Common myeloid progenitor, CD34-positive (primary cell): ENCODE measurements around the gene GGTLC3.
"Not testable (repeated sequence)": the region's sequence is repeated elsewhere in the genome, so short reads cannot be mapped to it uniquely, and the experiment has no call there.

Source experiments
- CTCF ChIA-PET: fragments of 350-600 bp; sonication (Branson Sonifier 250); formaldehyde crosslinking; loops from one replicate; lab custom pipeline; 2021; ENCODE audit warnings: antibody characterized with exemption; lab: Charles Lee
- POLR2A ChIA-PET: fragments of 350-600 bp; sonication (Branson Sonifier 250); formaldehyde crosslinking; loops from one replicate; lab custom pipeline; 2021; ENCODE audit warnings: antibody characterized with exemption; lab: Charles Lee
- DNase-seq, 3 donors: peaks; one replicate each; pipeline versions ENCODE4 v3.0.0 to v3.0.0-alpha.2; 2013
- H3K27ac ChIP-seq, 2 experiments: 1 replicate in 1 of 2; 2 replicates in 1 of 2; pipeline ENCODE4 v1.7.0; 2013; ENCODE audit warnings: inconsistent platforms in 2 of 2, low read length in 2 of 2, mild to moderate bottlenecking in 2 of 2, low read depth in 1 of 2, moderate library complexity in 1 of 2; ENCODE audit not compliant: severe bottlenecking in 2 of 2, insufficient read depth in 1 of 2, poor library complexity in 1 of 2
- H3K27me3 ChIP-seq, 5 experiments: replicated peaks in 2 of 5; 1 replicate in 3 of 5; 2 replicates in 2 of 5; pipeline versions ENCODE4 v1.6.1 to v1.7.0; 2013; ENCODE audit warnings: low read length in 4 of 5, mild to moderate bottlenecking in 2 of 5, moderate library complexity in 2 of 5, inconsistent platforms in 1 of 5; ENCODE audit not compliant: insufficient read depth in 5 of 5, control insufficient read depth in 4 of 5
- H3K36me3 ChIP-seq, 4 experiments: 1 replicate in 2 of 4; 2 replicates in 2 of 4; pipeline versions ENCODE4 v1.6.1 to v1.7.0; 2013; ENCODE audit warnings: low read length in 3 of 4, control low read depth in 1 of 4, mild to moderate bottlenecking in 1 of 4; ENCODE audit not compliant: control insufficient read depth in 4 of 4, insufficient read depth in 4 of 4
- H3K4me1 ChIP-seq, 4 experiments: 1 replicate in 3 of 4; 2 replicates in 1 of 4; pipeline versions ENCODE4 v1.6.1 to v1.7.1; 2013; ENCODE audit warnings: low read length in 3 of 4, mild to moderate bottlenecking in 3 of 4, control low read depth in 1 of 4, inconsistent platforms in 1 of 4, moderate library complexity in 1 of 4; ENCODE audit not compliant: control insufficient read depth in 4 of 4, insufficient read depth in 4 of 4; ENCODE audit errors: control extremely low read depth in 1 of 4
- H3K4me3 ChIP-seq, 7 experiments: 1 replicate in 4 of 7; 2 replicates in 3 of 7; pipeline versions ENCODE4 v1.5.1 to v1.7.0; 2013; ENCODE audit warnings: mild to moderate bottlenecking in 7 of 7, low read length in 6 of 7, moderate library complexity in 6 of 7, inconsistent platforms in 2 of 7, low read depth in 2 of 7, control low read depth in 1 of 7; ENCODE audit not compliant: insufficient read depth in 4 of 7, control insufficient read depth in 1 of 7; ENCODE audit errors: extremely low read depth in 1 of 7
- H3K9me3 ChIP-seq, 5 experiments: 1 replicate in 4 of 5; 2 replicates in 1 of 5; pipeline versions ENCODE4 v1.6.1 to v1.7.1; 2013; ENCODE audit warnings: low read length in 4 of 5, mild to moderate bottlenecking in 2 of 5, inconsistent platforms in 1 of 5, low read depth in 1 of 5, moderate library complexity in 1 of 5; ENCODE audit not compliant: control insufficient read depth in 4 of 5, insufficient read depth in 2 of 5; ENCODE audit errors: control extremely low read depth in 1 of 5
- WGBS: methylation state at CpG from one replicate; pipeline ENCODE4 v1.1.5; 2013; ENCODE audit not compliant: insufficient coverage; 5-methylcytosine and 5-hydroxymethylcytosine counted together

Gene GGTLC3

GRCh38 chr22:18551046-18551445 is 33.1 kb upstream of the GGTLC3 start:
- POLR2A ChIA-PET, H3K27me3 ChIP-seq, H3K4me3 ChIP-seq, DNase-seq, H3K36me3 ChIP-seq, H3K27ac ChIP-seq, CTCF ChIA-PET, H3K9me3 ChIP-seq, H3K4me1 ChIP-seq: not testable (repeated sequence)
- no CpG with 5 or more reads among the region's 7 CpGs for WGBS

DNA sequence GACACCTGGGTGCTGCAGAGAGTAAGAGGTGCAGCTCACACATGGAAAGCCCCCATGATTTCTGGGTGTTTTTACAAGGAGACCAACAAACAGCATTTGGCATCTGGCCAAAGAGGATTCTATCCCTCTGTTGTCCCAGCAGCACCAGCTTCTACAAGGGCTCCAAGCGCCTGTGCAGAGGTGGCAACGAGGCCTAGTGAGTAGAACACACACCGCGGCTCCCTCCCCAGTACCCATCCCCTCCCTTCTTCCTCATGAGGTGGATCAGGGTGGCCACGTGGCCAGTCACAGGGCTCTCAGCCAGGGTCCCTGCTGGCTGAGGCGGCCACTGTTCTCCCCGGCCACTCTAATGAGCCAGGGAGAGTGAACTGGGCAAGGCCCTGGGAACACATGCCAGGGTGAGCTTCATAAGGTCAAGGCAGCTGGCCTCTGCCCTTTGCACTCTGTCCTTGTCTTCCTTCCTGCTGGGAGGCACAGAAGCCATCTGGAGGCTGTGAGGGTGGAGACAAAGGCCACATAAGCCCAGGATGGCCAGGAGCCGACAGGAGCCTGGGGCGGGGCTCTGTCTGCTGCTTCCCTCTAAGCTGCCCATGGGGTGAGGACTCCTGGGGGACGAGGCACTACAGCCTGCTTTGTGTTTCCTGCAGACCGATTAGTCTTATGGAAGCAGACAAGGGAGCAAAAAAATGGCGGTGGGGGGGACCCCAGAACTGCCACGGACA is 31.7 kb upstream of the GGTLC3 start:
- no CpG with 5 or more reads among the region's 13 CpGs for WGBS
- H3K27ac ChIP-seq, H3K36me3 ChIP-seq, H3K27me3 ChIP-seq, H3K4me1 ChIP-seq, H3K4me3 ChIP-seq, H3K9me3 ChIP-seq, POLR2A ChIA-PET, CTCF ChIA-PET, DNase-seq: not testable (repeated sequence)

GRCh38 chr22:18544615-18545014 is 26.7 kb upstream of the GGTLC3 start:
- H3K36me3 ChIP-seq, H3K27ac ChIP-seq, H3K9me3 ChIP-seq, H3K4me1 ChIP-seq, DNase-seq, CTCF ChIA-PET, H3K4me3 ChIP-seq, POLR2A ChIA-PET, H3K27me3 ChIP-seq: not testable (repeated sequence)
- no CpG with 5 or more reads among the region's 13 CpGs for WGBS

- CTCF ChIA-PET, DNase-seq: not testable (repeated sequence)
Measured at GRCh38 chr22:18543400-18543799, 25.4 kb upstream of the GGTLC3 start.

DNA sequence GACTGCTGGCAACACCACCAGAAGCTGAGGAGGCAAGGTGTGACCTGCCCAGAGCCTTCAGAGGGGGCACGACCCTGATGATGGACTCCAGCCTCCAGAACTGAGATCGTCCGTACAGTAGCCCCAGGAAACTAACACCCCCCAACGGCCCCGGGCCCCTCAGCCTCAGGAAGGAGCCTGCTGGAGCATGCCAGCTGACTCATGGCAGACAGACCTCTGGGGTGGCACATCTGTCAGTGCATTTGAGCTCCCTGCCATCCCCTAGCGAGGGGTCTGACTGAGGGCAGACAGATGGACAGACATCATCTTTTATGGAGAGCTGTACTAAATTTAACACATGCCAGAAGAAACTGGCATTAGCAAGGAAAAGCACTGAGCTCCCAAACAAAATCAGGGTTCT is 22.0 kb upstream of the GGTLC3 start:
- DNase-seq, result not testable (repeated sequence)

More at GRCh38 chr22:18543400-18543799, 25.4 kb upstream of the GGTLC3 start:
- H3K9me3 ChIP-seq, H3K36me3 ChIP-seq, H3K4me1 ChIP-seq, H3K27me3 ChIP-seq, H3K27ac ChIP-seq, H3K4me3 ChIP-seq, POLR2A ChIA-PET: not testable (repeated sequence)
- no CpG with 5 or more reads among the region's 11 CpGs for WGBS

DNA sequence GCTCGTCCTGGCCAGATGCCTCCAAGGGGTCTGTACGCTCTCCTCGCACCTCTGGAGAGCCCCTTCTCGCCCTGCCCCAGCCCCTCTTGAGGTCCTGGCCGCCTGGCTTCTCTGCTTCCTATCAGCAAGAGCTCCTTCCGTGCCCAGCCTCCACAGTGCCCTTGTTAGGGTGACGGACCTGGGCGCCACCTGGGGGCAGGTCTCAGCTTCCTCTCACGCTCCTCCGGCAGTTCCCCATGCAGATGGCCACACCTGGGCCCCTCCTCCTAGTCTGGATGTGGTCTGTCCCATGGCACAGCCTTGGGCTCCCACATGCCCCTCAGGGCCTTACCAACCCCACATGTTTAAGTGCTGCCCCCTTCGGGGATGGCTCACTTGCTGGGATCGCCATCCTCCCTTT is 16.4 kb upstream of the GGTLC3 start:
- H3K27me3 ChIP-seq, H3K9me3 ChIP-seq, DNase-seq, H3K36me3 ChIP-seq, H3K27ac ChIP-seq, CTCF ChIA-PET, POLR2A ChIA-PET, H3K4me3 ChIP-seq, H3K4me1 ChIP-seq: not testable (repeated sequence)
- no CpG with 5 or more reads among the region's 12 CpGs for WGBS

More for the DNA sequence above, 22.0 kb upstream of the GGTLC3 start:
- H3K4me1 ChIP-seq, H3K4me3 ChIP-seq, CTCF ChIA-PET, H3K9me3 ChIP-seq, H3K27ac ChIP-seq, POLR2A ChIA-PET, H3K27me3 ChIP-seq, H3K36me3 ChIP-seq: not testable (repeated sequence)
- no CpG with 5 or more reads among the region's 6 CpGs for WGBS

- H3K4me1 ChIP-seq, H3K27me3 ChIP-seq, H3K36me3 ChIP-seq, H3K9me3 ChIP-seq, CTCF ChIA-PET, POLR2A ChIA-PET, H3K27ac ChIP-seq, H3K4me3 ChIP-seq, DNase-seq: not testable (repeated sequence)
- no CpG with 5 or more reads among the region's 11 CpGs for WGBS
Measured at GRCh38 chr22:18533633-18534032, 15.7 kb upstream of the GGTLC3 start.
